Measurements from ENCODE around the gene TMPRSS7.
"Not testable (repeated sequence)": the region's sequence is repeated elsewhere in the genome, so short reads cannot be mapped to it uniquely, and the experiment has no call there.

TMPRSS7 gene

DNA sequence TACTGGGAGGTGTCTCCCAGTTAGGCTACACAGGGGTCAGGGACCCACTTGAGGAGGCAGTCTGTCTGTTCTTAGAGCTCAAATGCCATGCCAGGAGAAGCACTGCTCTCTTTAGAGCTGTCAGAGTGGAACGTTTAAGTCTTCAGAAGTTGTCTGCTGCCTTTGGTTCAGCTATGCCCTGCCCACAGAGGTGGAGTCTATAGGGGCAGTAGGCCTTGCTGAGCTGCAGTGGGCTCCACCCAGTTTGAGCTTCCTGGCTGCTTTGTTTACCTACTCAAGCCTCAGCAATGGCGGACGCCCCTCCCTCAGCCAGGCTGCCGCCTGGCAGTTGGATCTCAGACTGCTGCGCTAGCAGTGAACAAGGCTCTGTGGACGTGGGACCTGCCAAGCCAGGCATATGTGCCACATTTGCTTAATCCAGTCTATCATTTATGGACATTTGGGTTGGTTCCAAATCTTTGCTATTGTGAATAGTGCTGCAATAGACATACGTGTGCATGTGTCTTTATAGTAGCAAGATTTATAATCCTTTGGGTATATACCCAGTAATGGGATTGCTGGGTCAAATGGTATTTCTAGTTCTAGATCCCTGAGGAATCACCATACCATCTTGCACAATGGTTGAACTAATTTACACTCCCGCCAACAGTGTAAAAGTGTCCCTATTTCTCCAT lies 38.0 kb downstream of the TMPRSS7 start:
- DNase-seq (ENCODE audit: low spot score): not testable (repeated sequence)

DNA sequence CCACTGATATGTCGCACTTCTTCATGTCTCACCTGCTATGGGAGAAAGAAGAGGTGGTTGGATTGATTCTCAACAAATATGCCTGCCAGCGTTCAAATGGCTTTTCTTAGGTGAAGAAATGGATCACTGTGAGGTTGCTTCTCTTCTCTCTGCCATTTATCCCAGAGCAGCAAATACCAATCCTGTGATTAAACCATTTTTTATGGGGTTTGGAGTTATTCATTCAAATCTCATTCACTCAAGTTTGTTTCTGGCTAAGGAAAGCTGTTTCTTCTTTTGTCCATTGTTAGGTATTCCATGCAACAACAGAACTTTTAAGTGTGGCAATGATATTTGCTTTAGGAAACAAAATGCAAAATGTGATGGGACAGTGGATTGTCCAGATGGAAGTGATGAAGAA lies 39.5 kb downstream of the TMPRSS7 start:
- DNase-seq (ENCODE audit: low spot score): peak; percentile 33

DNA sequence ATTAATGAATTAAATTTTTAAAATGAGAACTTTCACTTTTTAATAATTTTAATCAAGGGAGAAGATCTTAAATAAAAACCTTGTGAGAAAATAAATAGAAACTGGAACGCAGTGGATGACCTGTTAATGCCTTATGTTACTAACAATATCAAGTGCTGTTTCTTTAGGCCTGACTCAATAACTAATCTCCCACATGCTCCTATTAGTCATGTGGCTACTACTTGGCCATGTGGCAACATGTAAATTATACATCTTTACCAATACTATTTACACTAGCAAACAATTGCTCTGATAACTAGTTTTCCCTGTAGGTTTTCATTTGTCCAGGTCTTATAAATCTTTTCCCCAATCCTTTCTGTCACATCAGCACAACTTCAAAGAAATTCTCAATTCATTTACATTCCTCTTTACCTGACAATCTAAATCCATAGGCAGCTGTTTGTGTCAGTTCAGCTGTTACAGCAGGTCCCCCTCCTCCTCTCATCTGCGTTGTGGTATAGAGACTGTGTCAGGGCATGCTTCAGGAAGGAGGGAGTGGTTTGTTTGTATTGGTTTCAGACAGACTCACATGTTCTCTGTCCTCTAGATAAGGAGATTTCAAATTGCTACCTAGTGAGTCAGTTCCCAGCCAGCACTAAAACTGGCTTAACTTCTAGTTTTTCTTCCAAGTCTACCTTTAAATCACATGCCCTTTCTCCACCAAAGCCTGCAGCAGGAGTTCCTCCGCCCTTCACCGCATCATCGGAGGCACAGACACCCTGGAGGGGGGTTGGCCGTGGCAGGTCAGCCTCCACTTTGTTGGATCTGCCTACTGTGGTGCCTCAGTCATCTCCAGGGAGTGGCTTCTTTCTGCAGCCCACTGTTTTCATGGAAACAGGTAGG lies 40.3 kb downstream of the TMPRSS7 start:
- DNase-seq (ENCODE audit: low spot score): peak; percentile 80

DNA sequence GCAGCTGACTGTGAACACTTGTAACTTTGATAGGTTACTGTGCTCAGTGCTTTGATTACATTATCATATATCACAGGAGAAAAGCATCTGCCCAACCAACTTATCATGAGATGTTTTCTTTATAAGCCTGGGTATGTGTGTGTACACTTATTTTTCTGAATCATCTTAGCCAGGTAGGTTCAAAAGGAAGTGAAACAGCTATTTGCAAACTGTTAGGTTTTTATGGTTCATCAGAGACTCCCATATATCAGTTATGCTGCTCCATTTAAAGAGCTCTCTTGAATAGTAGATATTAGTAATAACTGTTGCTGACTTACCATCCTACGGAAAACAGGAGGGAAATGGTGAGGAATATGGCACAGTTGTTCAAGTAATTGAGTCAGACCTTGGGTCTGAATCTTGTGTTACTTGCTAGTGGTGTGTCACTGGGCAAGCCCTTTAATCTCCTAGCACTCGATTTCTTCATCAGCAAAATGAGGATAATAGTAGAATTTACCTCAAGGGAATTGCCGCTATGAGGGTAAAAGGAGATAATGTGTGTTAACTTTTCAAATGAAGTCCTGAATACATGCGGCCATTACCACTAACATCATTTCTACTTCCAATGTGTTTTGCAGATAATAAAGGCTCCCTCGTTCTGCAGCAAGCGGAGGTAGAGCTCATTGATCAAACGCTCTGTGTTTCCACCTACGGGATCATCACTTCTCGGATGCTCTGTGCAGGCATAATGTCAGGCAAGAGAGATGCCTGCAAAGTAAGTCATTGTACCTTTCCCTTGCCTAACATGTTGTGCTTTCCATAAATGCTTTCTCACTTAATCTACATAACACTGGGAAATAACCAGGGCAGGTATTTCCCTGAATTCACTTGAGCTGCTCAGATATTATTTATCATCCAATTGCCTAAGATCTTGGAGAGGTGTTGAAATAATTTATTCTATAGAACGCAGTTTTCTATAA lies 43.9 kb downstream of the TMPRSS7 start:
- DNase-seq (ENCODE audit: low spot score): no peak

DNA sequence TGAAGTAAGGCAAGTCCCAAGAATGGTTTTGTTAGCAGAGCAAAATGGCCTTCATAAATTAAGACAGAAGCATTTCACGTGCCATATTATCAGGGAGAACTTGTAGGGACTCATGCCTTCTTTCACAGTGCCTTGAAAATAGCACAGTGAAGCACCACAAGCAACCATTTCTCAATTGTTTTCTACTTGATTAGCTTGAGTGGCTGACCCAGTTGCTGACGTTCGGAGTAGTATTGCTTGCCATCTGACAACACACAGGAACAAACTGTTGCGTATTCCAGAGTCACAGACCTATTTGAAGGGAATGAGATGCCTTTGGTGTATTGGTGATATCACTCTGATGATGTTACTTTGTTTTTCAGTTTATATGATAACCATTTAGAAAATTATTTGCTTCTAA lies 48.7 kb downstream of the TMPRSS7 start:
- DNase-seq (ENCODE audit: low spot score): no peak

DNA sequence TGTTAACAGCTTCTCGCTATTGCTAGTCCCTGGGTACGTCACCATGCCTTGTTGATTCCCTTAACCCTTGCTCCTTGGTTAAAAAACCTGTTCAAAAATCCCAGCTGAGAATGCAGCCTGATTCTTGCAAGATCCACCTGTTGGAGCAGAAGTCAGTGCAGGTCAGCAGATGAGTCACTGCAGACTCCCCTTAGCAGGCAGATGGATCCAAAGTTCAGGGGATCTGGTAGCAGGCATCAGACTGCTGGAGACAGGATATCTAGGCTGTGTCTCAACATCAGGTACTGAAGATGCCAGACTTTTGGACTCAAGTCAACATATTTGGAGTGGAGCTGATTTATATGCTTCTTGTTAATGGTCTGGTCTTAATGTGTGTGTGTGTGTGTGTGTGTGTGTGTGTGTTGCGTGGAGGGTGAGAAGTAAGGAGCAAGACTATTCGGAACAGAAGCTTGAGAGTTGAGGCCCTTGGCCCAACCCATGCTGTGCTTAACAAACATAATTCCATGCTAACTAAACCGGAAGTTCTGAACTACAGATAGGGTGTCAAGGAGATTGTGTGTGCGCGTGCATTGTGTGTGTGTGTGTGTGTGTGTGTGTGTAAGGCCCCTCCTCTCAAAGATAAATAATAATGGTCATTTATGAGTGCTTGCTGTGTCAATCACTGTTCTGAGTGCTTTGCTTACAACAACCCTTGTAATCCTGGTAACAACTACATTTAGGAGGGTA lies 50.6 kb downstream of the TMPRSS7 start:
- no peak for DNase-seq (ENCODE audit: low spot score)

DNA sequence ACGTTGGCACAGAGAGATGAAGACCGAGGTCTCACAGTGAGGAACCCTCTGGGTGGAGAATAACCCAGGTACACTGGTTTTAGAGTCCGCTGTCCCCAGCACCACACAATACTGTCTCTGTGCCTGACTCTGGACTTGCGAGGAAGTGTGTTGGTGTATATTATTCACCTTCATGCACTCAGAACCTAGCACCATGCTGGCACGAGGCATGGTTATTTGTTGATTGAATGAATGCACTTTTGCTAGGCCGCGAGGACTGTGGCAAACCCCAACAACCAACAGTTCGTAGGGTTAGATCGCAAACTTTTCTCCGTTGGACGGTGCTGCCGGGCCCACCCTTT lies 51.2 kb downstream of the TMPRSS7 start:
- no peak for DNase-seq (ENCODE audit: low spot score)

DNA sequence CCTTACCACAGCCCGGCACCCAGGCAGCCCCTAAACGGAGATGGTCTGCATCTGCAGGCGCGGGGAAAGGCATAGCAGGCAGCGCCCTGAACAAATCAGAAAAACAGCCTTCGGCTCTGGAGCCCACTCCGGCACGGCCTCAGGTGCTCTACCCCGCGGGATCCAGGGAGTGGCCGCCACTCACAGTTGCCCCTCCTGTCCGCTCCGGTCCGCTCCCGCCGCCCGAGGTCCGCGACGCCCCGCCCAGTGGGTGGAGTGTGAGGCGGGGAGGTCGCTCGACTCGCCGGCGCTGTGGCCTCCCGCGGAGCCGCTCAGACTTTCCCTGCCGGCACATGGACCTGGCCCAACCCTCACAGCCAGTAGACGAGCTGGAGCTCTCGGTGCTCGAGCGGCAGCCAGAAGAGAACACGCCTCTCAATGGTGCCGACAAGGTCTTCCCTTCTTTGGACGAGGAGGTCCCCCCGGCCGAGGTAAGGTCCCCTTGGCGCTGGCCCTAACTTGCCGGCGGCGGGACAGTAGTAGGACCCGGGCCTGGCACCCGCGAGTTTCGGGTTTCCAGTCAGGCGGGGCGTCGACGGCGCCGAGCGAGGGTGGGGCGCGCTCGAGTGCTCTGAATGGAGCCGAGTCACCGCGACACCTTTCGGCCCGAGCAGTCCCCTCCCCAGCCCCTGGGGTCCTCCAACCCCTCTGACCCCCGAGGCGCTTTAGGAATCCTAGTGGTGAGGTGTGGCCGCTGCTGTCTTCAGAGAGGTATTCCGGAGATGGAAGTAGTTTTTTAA lies 51.7 kb downstream of the TMPRSS7 start, which contains the start of gene C3orf52:
Gene C3orf52, plus strand, starts transcription at position 314 of the 779 bp plus-strand sequence. Its CDS starts 19 bp downstream, at position 333.
- peak; percentile 96 for DNase-seq (ENCODE audit: low spot score)

DNA sequence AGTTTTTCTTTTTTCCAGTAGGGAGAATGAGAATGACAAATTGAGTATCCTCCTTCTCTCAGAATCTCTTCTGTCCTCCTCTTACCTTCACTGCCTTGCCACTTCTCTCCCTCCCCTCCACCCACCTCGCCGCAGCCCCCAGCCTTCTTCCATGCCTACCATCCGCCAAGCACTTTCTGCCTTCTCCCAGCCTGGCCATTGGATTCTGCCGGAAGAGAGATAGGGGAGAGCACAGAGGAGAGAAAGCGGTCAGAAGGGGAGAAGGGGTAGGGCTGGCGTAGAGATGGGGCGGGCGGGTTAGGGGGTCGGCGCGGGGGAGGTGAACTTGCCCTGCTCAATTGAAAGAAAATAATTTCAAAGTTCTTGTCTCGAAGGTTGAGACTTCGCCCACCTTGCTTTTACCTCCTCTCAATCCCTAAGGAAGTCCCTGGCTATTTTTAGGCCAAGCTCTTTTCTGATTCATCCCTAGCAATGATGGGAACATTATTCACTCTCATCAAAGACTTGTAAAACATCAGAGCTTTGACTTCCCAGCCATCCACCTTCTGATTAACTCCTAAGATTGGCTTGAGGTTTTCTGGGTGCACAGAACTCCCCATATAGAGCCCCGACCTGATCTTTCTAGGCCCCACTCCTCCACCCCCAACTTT lies 52.5 kb downstream of the TMPRSS7 start:
- peak; percentile 37 for DNase-seq (ENCODE audit: low spot score)

DNA sequence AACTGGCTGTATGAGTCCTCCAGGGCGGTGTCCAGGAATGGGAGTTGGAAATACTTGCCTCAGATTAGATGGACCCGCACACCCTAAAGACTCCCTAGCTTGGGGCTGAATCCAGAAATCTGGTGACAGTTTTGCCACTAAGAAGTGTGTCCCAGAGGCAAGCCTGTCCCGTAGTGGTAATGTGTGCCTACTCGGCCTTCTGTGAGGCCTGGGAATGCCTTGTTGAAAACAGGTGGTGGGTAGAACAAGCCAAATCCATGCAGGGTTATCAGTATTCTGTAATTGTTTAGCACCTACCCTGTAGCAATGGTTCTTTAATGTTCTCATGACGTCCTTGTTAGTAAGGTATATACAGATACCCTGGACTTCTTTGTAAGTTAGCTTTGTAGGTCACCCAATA lies 53.2 kb downstream of the TMPRSS7 start:
- DNase-seq (ENCODE audit: low spot score): no peak

DNA sequence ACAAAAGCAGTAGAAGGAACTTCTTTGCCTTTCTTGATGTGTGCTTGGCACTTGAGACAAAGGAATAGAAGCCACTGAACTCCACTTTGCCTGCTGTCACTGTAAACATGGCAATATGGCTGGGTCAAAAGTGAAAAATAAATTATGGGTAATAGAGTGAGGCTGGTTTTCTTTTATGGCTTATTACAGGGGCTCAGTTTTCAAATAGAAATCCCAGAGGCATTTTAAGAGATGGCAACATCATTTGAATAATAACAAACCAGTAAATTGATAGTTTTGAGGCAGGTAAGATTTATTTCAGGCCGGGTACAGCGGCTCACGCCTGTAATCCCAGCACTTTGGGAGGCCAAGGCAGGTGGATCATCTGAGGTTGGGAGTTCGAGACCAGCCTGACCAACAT lies 54.4 kb downstream of the TMPRSS7 start:
- DNase-seq (ENCODE audit: low spot score): no peak

DNA sequence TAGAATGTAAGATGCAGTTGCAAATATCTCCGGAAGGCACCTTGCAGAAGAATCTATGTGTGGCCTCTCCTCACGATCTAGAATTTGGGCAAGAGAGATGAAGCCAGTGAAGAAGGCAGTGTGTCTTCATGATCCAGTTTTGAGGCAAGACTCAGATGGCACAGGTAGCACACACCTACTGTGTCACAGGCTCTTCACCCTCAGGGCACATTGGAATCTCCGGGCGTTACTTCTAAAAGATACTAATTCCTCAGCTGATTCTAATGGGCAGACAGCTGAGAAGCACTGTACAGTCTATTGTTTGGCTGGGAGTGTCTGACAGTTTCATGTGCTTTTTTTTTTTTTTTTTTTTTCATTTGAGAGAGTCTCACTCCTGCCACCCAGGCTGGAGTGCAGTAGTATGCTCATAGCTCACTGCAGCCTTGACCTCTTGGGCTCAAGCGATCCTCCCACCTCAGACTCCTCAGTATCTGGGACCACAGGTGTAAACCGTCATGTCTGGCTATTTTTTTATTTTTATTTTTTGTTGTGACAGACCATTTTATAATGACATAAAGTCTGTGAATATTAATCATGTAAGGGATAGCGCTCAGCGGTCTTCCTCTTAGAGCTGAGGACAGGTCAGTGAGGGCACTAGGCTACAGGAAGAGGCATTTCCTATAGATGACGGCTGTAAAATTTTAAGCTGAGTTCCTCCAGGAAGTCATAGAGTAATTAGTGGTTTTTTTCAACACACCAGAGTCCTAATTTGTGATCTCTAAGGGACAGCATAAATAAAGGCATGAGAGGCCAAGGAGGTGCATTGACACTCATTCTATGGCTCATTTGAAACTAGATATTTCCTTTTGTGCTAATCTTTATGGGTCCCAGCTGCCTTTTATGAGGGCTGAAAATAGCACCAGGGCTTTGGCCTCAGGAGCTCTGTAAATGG lies 55.7 kb downstream of the TMPRSS7 start:
- no peak for DNase-seq (ENCODE audit: low spot score)

DNA sequence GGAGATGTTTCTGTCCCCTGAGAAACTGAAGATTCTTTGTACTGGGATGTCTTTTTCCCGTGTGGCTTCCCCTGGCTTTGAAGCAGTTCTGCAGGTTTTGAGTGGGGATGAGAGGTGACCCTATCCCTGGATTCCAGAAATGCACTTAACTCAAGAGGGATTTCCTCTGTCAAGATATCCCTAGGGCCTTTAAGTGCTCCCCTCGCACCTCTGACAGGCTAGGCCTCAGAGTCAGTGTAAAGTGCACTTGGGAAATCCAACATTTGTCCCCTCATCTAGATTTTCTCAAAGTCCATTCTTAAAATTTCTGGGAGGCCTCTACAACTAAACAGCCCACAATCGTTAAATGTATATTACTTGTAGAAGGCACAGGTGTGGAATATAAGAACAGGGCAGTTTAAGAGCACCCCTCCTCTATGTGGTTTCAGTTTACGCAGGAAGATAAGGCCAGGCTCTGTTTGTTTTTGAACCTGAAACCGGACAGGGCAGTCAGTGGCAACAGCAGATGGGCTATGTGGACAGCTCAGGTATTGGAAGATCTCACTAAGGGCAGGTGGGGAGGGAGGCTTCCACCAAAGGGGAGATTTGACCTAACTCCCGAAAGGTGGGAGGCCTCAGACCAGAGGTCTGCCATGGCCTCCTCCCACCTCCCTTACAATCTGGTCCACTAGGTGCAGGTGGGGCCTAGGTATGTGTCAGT lies 56.5 kb downstream of the TMPRSS7 start:
- DNase-seq (ENCODE audit: low spot score): no peak

DNA sequence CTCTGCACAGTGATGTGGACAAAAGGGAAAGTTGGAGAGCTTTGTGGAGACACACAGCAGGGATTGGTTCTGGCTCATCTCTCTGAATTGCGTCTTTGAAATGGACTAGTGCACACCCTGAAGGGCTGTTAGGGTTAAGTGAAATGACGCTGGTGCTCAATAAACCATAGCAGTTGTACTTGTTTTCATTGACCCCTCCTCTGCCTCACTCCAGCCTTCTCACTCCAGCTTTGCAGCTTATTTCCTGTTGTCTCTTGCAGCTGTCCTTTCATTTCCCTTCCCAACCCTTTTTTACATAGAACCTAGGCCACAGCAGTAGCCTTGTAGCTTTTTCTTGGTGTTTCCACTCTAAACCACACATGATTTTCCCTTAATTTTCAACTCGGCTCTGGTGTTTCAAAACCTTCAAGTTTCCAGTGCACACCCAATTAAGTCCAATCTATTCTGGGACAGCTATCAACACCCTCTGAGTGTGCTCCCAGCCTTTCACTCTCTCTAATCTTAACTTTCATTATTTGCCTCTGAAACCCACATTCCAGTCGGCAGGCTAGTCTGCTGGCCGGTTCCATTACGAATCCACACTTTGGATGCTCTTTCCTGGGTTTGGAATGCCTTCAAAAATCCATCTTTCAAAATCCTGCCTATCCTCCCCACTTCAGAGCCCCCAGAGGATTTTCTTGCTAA lies 58.1 kb downstream of the TMPRSS7 start:
- DNase-seq (ENCODE audit: low spot score): peak; percentile 72

DNA sequence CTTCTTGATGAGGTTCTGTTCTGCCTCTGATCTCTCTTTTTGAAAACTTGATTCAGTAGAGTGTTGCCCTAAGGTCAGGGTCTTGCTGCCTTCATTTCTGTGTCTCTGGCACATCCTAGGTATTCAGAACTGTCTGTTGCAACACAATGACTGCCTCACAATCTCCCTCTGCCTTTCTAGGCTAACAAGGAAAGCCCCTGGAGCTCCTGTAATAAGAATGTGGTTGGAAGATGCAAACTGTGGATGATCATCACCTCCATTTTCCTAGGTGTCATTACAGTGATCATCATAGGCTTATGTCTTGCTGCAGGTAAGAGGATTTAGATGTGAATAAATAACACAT lies 58.6 kb downstream of the TMPRSS7 start:
- DNase-seq (ENCODE audit: low spot score): no peak

DNA sequence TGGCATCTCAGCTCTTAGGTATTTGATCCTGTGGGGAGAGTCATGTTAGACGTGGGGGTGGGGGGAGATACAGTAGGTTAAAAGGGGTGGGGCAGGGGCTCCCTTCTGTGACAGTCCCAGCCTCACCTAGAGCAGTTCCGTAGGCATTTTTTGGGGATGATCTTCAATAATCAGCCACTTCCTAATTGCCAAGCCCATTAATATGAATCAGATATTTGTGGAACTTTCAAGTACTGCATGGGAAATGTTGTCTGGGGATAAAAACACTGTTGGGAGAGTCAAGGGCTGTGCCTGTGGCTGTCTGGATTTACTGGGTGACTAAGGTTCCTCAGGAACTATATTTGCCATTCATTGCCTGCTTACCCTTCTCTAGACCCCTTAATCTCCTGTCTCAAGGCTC lies 61.2 kb downstream of the TMPRSS7 start:
- no peak for DNase-seq (ENCODE audit: low spot score)

DNA sequence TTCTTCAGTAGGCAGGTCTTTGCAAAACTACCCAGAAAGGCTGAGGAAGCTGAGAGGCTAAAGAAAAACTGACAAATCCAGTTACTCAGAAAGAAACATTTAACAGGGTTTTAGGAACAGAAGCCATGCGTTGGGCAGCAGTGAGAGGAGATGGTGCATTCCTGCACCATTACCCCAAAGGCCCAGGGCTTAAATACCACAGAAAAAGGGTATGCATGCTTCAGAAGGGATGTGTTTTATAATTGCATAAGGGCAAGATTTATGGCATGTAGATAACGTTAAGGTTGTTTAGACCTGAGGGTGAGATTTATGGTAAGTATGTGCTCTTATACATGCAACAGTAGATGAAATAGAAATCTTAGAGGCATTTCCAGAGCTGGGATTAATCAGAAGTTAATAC lies 61.6 kb downstream of the TMPRSS7 start:
- DNase-seq (ENCODE audit: low spot score): no peak

DNA sequence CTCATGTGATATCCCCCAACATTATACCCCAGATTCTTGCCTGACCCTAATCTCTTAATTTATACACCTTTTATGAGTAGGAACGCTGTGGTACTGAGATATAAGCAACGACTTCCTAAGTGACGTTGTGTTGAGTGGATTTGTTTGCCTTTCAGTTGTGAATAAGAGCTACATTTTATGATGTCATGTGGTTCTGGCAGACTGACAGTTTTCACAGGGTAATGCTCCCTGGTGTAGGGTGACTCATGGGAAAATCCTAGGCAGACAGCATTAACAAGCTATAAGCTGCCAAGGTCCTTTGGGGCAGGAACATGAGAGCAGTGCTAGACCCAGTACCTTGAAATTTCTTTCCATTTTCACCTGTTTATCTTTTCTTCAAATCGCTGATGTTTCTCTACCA lies 62.8 kb downstream of the TMPRSS7 start:
- peak; percentile 83 for DNase-seq (ENCODE audit: low spot score)

All from GM03348 (cell line).